Testis (tissue), 3 donors: ENCODE data around the gene SPATA2L. TPM values are rescaled to one million over a fixed set of nuclear protein-coding genes. Genes with fewer than 3 reads are reported as not detected.

Source experiments
- DNase-seq: peaks from one replicate; pipeline ENCODE4 v3.0.0-alpha.2; 2019
- H3K27ac ChIP-seq, 2 donors: fragments of 200-600 bp; sonication (generic); one replicate each; pipeline ENCODE4 v1.5.1; 2019
- H3K27me3 ChIP-seq: fragments of 200-600 bp; sonication (generic); one replicate; pipeline ENCODE4 v1.5.1; 2019
- H3K36me3 ChIP-seq: fragments of 200-600 bp; sonication (generic); one replicate; pipeline ENCODE4 v1.5.1; 2017; ENCODE audit warnings: low read depth; ENCODE audit errors: missing control alignments
- H3K4me1 ChIP-seq: fragments of 200-600 bp; sonication (generic); one replicate; pipeline ENCODE4 v1.5.1; 2019
- H3K4me3 ChIP-seq, 2 donors: fragments of 200-600 bp; sonication (generic); one replicate each; pipeline ENCODE4 v1.5.1; 2017 to 2019
- H3K9me3 ChIP-seq: fragments of 200-600 bp; sonication (generic); one replicate; pipeline ENCODE4 v1.5.1; 2017
- POLR2A ChIP-seq: fragments of 450-650 bp; IDR thresholded peaks from one replicate; pipeline ENCODE4 v1.6.1; 2017; ENCODE audit warnings: antibody characterized with exemption, mild to moderate bottlenecking, moderate library complexity
- WGBS, 2 donors: methylation state at CpG; one replicate each; pipeline ENCODE4 v1.1.5; 2018; 5-methylcytosine and 5-hydroxymethylcytosine counted together
- intact Hi-C: fragments of 100-400 bp; cut with DNase I; formaldehyde crosslinking; loops from one replicate; pipeline ENCODE4 v1.15.1; 2023; ENCODE audit warnings: low total_unique reads
- polyA plus RNA-seq: library from polyadenylated mRNA; stranded (reverse); fragments of 350-450 nt; fragmentation: Illumina TruSeq; extraction: RNeasy Lipid Tissue Mini Kit (QIAGEN cat#74804); gene quantifications from one replicate; pipeline ENCODE4 v1.2.3, GENCODE V29; 2014; ENCODE audit warnings: low read depth, low replicate concordance; ENCODE audit not compliant: insufficient read depth
- total RNA-seq, 2 donors: library from RNA; depleted of rRNA; stranded (reverse); fragments of >200 nt; gene quantifications; one replicate each; pipeline ENCODE4 v1.2.3, GENCODE V29; 2016
- TF ChIP-seq, protein P1 (sequence below), 3 experiments: fragments of 450-650 bp in 2 of 3; fragments of 200-600 bp in 1 of 3; sonication (generic) in 1 of 3; IDR thresholded peaks; one replicate each; pipeline ENCODE4 v1.5.1; 2016 to 2019; ENCODE audit warnings: antibody characterized with exemption in 3 of 3, mild to moderate bottlenecking in 2 of 3, moderate library complexity in 1 of 3

Gene SPATA2L
- total and polyA plus RNA-seq, 3 donors from 2014 or later: 4.9 to 14.4 (median 13.9) TPM

DNA sequence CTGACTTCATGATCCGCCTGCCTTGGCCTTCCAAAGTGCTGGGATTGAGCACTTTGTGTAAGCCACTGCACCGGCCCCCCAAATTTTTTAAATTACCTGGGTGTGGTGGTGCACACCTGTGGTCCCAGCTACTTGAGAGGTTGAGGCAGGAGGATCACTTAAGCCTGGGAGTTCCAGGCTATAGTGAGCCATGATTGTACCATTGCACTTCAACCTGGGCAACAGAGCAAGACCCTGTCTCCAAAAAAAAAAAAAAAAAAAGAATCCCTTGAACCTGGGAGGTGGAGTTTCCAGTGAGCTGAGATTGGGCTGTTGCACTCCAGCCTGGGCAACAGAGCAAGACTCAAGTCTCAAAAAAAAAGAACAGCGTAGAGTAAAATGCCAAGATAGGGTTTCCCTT, 35.0 kb upstream of the SPATA2L start:
- Histone ChIP-seq H3K27me3 (no peaks in the 10 kb centered on the region), H3K9me3 (no peaks in the 10 kb centered on the region), H3K36me3 (no peaks in the 10 kb centered on the region), H3K27ac (no peak overlapping the region), H3K4me3 (no peak overlapping the region), H3K4me1 (no peaks in the 10 kb centered on the region)
- 94 to 100% methylated on average over 2 to 3 of the region's 3 CpGs for WGBS, 2 donors
- intact Hi-C loops: no loop called here
- TF ChIP-seq, protein P1, sequence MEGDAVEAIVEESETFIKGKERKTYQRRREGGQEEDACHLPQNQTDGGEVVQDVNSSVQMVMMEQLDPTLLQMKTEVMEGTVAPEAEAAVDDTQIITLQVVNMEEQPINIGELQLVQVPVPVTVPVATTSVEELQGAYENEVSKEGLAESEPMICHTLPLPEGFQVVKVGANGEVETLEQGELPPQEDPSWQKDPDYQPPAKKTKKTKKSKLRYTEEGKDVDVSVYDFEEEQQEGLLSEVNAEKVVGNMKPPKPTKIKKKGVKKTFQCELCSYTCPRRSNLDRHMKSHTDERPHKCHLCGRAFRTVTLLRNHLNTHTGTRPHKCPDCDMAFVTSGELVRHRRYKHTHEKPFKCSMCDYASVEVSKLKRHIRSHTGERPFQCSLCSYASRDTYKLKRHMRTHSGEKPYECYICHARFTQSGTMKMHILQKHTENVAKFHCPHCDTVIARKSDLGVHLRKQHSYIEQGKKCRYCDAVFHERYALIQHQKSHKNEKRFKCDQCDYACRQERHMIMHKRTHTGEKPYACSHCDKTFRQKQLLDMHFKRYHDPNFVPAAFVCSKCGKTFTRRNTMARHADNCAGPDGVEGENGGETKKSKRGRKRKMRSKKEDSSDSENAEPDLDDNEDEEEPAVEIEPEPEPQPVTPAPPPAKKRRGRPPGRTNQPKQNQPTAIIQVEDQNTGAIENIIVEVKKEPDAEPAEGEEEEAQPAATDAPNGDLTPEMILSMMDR (IDR thresholded peaks at IDR 0.05): no peak
- no peak for TF ChIP-seq POLR2A
- no peak for DNase-seq

GRCh38 chr16:89733792-89734191, 32.3 kb upstream of the SPATA2L start:
- Histone ChIP-seq H3K27me3 (no peaks in the 10 kb centered on the region), H3K9me3 (no peaks in the 10 kb centered on the region), H3K4me1 (no peaks in the 10 kb centered on the region), H3K36me3 (no peaks in the 10 kb centered on the region), H3K27ac (no peak overlapping the region), H3K4me3 (no peak overlapping the region)
- intact Hi-C loops: no loop called here
- TF ChIP-seq, protein P1 (IDR thresholded peaks at IDR 0.05): no peak
- TF ChIP-seq POLR2A: no peak
- no peak for DNase-seq
- 92 to 94% methylated on average over 18 to 21 of the region's 21 CpGs for WGBS, 2 donors

DNA sequence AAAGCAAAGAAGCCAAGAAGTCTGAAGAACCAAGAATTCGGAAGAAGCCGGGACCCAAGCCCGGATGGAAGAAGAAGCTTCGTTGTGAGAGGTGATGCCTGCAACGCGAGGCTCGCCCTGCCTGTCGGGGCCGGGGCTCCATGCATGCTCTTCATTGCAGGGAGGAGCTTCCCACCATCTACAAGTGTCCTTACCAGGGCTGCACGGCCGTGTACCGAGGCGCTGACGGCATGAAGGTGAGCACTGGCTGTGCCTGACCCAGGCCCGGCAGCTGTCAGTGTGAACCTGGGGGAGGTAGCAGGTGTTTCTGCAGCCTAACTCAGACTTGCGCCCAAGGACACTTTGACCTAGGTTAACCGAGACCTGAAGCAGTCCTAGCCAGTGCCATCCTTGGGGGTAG, 31.8 kb upstream of the SPATA2L start:
- H3K9me3 ChIP-seq: no peaks in the 10 kb centered on the region
- WGBS, 2 donors: 92% methylated on average over 8 to 17 of the region's 17 CpGs
- no peak for DNase-seq
- intact Hi-C loops: no loop called here
- TF ChIP-seq, protein P1 (IDR thresholded peaks at IDR 0.05): no peak
- no peak for TF ChIP-seq POLR2A
- H3K27ac ChIP-seq: no peak overlapping the region
- H3K4me1 ChIP-seq: no peaks in the 10 kb centered on the region
- H3K36me3 ChIP-seq: no peaks in the 10 kb centered on the region
- no peak overlapping the region for H3K4me3 ChIP-seq
- no peaks in the 10 kb centered on the region for H3K27me3 ChIP-seq

DNA sequence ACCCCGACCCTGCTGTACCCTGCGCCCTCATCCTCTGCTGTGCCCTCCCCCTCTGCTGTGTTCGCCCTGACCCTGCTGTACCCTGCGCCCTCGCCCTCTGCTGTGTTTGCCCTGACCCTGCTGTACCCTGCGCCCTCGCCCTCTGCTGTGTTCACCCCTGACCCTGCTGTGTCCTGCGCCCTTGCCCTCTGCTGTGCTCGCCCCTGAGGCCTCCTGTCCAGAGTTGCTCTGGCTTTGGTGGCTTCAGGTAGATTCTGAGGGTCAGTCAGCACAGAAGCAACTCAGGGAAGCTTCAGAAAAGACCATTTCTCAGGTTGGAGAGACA, 31.4 kb upstream of the SPATA2L start:
- Histone ChIP-seq H3K27me3 (no peaks in the 10 kb centered on the region), H3K27ac (no peak overlapping the region), H3K36me3 (no peaks in the 10 kb centered on the region), H3K4me1 (no peaks in the 10 kb centered on the region), H3K4me3 (no peak overlapping the region), H3K9me3 (no peaks in the 10 kb centered on the region)
- TF ChIP-seq, protein P1 (IDR thresholded peaks at IDR 0.05): no peak
- TF ChIP-seq POLR2A: no peak
- intact Hi-C loops: no loop called here
- WGBS, 2 donors: 95% methylated on average over 9 of the region's 9 CpGs
- no peak for DNase-seq

DNA sequence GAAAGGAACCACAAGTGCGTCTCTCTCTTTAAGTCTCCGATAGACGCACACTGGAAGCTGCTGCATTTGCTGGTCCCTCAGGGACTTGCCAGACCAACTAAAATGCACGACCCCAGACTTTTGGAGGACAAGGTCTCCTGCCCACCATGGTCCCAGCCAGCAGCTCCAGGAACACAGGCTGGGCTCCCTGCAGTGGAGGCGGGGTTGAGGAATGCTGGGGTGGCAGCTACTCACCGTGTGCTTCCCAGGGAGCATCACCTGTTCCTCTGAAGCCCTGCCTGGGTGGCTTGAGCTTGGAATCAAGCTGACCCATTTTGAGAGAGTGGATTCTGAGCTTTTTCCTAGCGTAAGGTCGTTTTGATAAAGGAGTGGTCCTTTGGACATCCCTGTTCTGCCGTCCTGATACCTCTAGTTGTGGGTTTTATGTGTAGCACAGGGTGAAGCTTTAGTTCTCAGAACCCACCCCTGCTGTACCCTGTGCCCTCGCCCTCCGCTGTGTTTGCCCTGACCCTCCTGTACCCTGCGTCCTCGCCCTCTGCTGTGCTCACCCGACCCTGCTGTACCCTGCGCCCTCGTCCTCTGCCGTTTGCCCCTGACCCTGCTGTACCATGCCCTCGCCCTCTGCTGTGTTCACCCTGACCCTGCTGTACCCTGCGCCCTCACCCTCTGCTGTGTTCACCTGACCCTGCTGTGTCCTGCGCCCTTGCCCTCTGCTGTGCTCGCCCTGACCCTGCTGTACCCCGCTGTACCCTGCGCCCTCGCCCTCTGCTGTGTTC, 30.8 kb upstream of the SPATA2L start:
- Histone ChIP-seq H3K4me1 (no peaks in the 10 kb centered on the region), H3K9me3 (no peaks in the 10 kb centered on the region), H3K4me3 (no peak overlapping the region), H3K27ac (no peak overlapping the region), H3K36me3 (no peaks in the 10 kb centered on the region), H3K27me3 (no peaks in the 10 kb centered on the region)
- DNase-seq: no peak
- no peak for TF ChIP-seq POLR2A
- TF ChIP-seq, protein P1 (IDR thresholded peaks at IDR 0.05): no peak
- intact Hi-C loops: no loop called here
- WGBS, 2 donors: 88 to 91% methylated on average over 24 of the region's 24 CpGs
